HEK293 (cell line): Measurements from ENCODE around the gene SPESP1.

ENCODE experiments used
- GLI4 ChIP-seq: fragments of 450-650 bp; formaldehyde crosslinking; IDR thresholded peaks from 2 replicates; pipeline ENCODE4 v1.5.1; 2016; ENCODE audit warnings: missing biosample characterization, missing genetic modification characterization
- ZNF624 ChIP-seq: fragments of 450-650 bp; formaldehyde crosslinking; IDR thresholded peaks from 2 replicates; pipeline ENCODE4 v1.5.1; 2017; ENCODE audit warnings: missing biosample characterization, missing genetic modification characterization
- TF ChIP-seq, protein P1 (sequence below): fragments of 450-650 bp; formaldehyde crosslinking; IDR thresholded peaks from 2 replicates; pipeline ENCODE4 v1.5.1; 2016; ENCODE audit warnings: missing biosample characterization, missing genetic modification characterization
- TF ChIP-seq, protein P2 (sequence below): fragments of 450-650 bp; formaldehyde crosslinking; optimal IDR thresholded peaks from 2 replicates; pipeline ENCODE3; 2016; ENCODE audit warnings: missing biosample characterization, mild to moderate bottlenecking, missing genetic modification characterization
- TF ChIP-seq, protein P3 (sequence below): fragments of 450-650 bp; formaldehyde crosslinking; IDR thresholded peaks from 2 replicates; pipeline ENCODE4 v1.5.1; 2016; ENCODE audit warnings: missing biosample characterization, missing genetic modification characterization

DNA sequence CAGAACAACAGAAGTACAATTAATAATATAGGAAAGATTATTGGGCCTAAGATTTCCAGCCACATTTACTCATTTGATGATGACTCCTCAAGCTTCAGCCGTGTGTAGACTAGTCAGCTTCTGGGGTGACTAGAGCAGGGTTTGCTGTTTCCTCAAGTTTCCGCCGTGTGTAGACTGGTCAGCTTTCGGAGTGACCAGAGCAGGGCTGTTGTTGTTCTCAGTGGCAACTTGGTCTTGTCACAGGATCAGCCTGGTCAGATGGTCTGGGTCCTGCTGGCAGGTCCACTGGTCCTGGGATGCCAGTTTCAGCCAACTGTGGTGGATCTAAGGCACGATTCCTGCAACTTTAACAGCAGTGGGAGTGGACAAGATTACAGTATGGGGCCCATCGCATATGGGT lies 62.4 kb downstream of the SPESP1 start:
- TF ChIP-seq, protein P1, sequence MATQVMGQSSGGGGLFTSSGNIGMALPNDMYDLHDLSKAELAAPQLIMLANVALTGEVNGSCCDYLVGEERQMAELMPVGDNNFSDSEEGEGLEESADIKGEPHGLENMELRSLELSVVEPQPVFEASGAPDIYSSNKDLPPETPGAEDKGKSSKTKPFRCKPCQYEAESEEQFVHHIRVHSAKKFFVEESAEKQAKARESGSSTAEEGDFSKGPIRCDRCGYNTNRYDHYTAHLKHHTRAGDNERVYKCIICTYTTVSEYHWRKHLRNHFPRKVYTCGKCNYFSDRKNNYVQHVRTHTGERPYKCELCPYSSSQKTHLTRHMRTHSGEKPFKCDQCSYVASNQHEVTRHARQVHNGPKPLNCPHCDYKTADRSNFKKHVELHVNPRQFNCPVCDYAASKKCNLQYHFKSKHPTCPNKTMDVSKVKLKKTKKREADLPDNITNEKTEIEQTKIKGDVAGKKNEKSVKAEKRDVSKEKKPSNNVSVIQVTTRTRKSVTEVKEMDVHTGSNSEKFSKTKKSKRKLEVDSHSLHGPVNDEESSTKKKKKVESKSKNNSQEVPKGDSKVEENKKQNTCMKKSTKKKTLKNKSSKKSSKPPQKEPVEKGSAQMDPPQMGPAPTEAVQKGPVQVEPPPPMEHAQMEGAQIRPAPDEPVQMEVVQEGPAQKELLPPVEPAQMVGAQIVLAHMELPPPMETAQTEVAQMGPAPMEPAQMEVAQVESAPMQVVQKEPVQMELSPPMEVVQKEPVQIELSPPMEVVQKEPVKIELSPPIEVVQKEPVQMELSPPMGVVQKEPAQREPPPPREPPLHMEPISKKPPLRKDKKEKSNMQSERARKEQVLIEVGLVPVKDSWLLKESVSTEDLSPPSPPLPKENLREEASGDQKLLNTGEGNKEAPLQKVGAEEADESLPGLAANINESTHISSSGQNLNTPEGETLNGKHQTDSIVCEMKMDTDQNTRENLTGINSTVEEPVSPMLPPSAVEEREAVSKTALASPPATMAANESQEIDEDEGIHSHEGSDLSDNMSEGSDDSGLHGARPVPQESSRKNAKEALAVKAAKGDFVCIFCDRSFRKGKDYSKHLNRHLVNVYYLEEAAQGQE (tag by site-specific recombination), result no peak
- TF ChIP-seq, protein P2, sequence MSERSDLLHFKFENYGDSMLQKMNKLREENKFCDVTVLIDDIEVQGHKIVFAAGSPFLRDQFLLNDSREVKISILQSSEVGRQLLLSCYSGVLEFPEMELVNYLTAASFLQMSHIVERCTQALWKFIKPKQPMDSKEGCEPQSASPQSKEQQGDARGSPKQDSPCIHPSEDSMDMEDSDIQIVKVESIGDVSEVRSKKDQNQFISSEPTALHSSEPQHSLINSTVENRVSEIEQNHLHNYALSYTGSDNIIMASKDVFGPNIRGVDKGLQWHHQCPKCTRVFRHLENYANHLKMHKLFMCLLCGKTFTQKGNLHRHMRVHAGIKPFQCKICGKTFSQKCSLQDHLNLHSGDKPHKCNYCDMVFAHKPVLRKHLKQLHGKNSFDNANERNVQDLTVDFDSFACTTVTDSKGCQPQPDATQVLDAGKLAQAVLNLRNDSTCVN (tag by site-specific recombination), result no peak
- TF ChIP-seq ZNF624 (tag by site-specific recombination), result no peak
- TF ChIP-seq GLI4 (tag by site-specific recombination), result no peak
- TF ChIP-seq, protein P3, sequence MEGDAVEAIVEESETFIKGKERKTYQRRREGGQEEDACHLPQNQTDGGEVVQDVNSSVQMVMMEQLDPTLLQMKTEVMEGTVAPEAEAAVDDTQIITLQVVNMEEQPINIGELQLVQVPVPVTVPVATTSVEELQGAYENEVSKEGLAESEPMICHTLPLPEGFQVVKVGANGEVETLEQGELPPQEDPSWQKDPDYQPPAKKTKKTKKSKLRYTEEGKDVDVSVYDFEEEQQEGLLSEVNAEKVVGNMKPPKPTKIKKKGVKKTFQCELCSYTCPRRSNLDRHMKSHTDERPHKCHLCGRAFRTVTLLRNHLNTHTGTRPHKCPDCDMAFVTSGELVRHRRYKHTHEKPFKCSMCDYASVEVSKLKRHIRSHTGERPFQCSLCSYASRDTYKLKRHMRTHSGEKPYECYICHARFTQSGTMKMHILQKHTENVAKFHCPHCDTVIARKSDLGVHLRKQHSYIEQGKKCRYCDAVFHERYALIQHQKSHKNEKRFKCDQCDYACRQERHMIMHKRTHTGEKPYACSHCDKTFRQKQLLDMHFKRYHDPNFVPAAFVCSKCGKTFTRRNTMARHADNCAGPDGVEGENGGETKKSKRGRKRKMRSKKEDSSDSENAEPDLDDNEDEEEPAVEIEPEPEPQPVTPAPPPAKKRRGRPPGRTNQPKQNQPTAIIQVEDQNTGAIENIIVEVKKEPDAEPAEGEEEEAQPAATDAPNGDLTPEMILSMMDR, result no peak
